Mucosa of descending colon (tissue), 3 donors: ENCODE measurements around the gene OR6F1. TPM values are rescaled to one million over a fixed set of nuclear protein-coding genes. Genes with fewer than 3 reads are reported as not detected.
"Not testable (repeated sequence)": the region's sequence is repeated elsewhere in the genome, so short reads cannot be mapped to it uniquely, and the experiment has no call there.

Experiments
- ATAC-seq: fragments of 200-7000 bp; cut with Tn5 transposase; one replicate; pipeline ENCODE4 v1.9.1; 2020; ENCODE audit warnings: mild to moderate bottlenecking, moderate library complexity
- DNase-seq, 3 donors: peaks; one replicate each; pipeline ENCODE4 v3.0.0-alpha.2; 2020
- H3K36me3 ChIP-seq: fragments of 200-600 bp; one replicate; pipeline ENCODE4 v1.8.0; 2021; ENCODE audit warnings: low read depth, mild to moderate bottlenecking
- H3K4me1 ChIP-seq: fragments of 200-600 bp; one replicate; pipeline ENCODE4 v1.8.0; 2021; ENCODE audit warnings: low read depth, mild to moderate bottlenecking
- H3K4me3 ChIP-seq: fragments of 200-600 bp; one replicate; pipeline ENCODE4 v1.8.0; 2021; ENCODE audit warnings: mild to moderate bottlenecking
- H3K9me3 ChIP-seq: fragments of 200-600 bp; one replicate; pipeline ENCODE4 v1.8.0; 2021; ENCODE audit warnings: mild to moderate bottlenecking
- intact Hi-C, 2 donors: fragments of 100-400 bp; cut with DNase I in 1 of 2; cut with micrococcal nuclease in 1 of 2; formaldehyde crosslinking; loops; one replicate each; pipeline versions ENCODE4 v1.11.0 to v1.11.1; 2022; cut with DNase I, micrococcal nuclease
- total RNA-seq, 3 donors: library from RNA; stranded (reverse); fragmentation: NEBNext Ultra II Directional in 2 of 3; extraction: Animal tissue kit (Norgen Biotek cat#: 25700) in 2 of 3; gene quantifications; one replicate each; pipeline versions ENCODE4 v1.2.1 to v1.2.4, GENCODE V29; 2021 to 2023
- TF ChIP-seq, protein P1 (sequence below): fragments of 200-600 bp; IDR thresholded peaks from one replicate; pipeline ENCODE4 v1.8.0; 2022; ENCODE audit warnings: antibody characterized with exemption, mild to moderate bottlenecking
- donor health status: DM: no; HTN: no; CAD: no; lungs with moderate emphysema.
- donor health status: DM: no; HTN: no; CAD: no.
- donor health status: DM: no; HTN: yes; CAD: no.

The OR6F1 gene
- total RNA-seq, 3 donors from 2014 or later: not detected

DNA sequence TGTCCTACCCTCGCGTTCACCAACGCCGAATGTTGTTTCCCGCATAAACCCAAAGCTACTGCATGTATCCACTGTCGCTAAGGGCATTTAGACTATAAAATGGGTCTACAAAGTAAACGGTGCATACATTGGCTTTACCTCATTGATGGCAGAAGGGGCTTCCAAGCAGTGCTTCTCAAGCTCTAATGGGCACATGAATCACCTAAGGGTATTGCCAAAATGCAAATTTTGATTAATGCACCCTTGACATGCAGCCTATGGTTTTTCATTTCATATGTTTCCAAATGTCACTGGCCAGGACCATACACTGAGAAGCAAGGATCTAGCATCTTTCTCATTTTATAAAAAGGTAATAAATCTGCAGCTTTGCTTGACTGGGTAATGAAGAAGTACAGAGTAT is 2.7 kb downstream of the OR6F1 start:
- intact Hi-C loops: no loop called here
- ATAC-seq (no peak), DNase-seq (no peak)
- TF ChIP-seq, protein P1, sequence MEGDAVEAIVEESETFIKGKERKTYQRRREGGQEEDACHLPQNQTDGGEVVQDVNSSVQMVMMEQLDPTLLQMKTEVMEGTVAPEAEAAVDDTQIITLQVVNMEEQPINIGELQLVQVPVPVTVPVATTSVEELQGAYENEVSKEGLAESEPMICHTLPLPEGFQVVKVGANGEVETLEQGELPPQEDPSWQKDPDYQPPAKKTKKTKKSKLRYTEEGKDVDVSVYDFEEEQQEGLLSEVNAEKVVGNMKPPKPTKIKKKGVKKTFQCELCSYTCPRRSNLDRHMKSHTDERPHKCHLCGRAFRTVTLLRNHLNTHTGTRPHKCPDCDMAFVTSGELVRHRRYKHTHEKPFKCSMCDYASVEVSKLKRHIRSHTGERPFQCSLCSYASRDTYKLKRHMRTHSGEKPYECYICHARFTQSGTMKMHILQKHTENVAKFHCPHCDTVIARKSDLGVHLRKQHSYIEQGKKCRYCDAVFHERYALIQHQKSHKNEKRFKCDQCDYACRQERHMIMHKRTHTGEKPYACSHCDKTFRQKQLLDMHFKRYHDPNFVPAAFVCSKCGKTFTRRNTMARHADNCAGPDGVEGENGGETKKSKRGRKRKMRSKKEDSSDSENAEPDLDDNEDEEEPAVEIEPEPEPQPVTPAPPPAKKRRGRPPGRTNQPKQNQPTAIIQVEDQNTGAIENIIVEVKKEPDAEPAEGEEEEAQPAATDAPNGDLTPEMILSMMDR: no peak
- H3K4me3 ChIP-seq: no peak overlapping the region
- H3K36me3 ChIP-seq: no peaks in the 10 kb centered on the region
- no peaks in the 10 kb centered on the region for H3K9me3 ChIP-seq
- no peaks in the 10 kb centered on the region for H3K4me1 ChIP-seq

DNA sequence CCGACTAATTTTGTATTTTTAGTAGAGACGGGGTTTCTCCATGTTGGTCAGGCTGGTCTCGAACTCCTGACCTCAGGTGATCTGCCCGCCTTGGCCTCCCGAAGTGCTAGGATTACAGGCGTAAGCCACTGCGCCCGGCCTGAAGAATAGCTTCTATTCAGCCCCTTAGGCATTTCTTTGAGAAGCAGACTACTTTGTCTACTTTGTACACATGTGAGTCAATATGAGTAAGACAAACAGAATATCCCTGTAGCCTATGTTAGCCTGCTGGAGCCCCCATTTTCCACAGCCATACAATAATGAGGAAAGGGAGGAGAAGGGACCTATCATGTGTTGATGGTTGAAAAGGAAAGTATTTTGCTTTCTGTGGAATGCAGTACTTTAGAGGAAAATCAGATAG is 5.8 kb downstream of the OR6F1 start:
- H3K36me3 ChIP-seq, H3K9me3 ChIP-seq, H3K4me1 ChIP-seq, intact Hi-C loops, DNase-seq, ATAC-seq, H3K4me3 ChIP-seq: not testable (repeated sequence)

DNA sequence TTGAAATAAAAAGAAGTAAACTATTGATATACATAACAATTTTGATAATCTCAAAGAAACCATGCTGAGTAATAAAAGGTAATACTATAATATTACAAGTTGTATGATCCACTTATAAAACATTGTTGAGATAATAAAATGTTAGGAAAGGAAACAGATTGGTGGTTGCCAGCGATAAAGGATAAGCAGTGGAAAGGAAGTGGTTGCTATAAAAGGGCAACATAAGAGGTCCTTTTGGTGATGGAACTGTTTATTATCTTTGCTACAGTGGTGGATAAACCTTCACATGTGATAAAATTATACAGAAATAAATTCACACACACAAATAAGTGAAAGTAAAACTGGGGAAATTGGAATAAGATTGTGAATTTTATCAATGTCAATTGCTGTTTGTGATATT is 15.1 kb downstream of the OR6F1 start:
- no peak for DNase-seq
- intact Hi-C loops: no loop called here

DNA sequence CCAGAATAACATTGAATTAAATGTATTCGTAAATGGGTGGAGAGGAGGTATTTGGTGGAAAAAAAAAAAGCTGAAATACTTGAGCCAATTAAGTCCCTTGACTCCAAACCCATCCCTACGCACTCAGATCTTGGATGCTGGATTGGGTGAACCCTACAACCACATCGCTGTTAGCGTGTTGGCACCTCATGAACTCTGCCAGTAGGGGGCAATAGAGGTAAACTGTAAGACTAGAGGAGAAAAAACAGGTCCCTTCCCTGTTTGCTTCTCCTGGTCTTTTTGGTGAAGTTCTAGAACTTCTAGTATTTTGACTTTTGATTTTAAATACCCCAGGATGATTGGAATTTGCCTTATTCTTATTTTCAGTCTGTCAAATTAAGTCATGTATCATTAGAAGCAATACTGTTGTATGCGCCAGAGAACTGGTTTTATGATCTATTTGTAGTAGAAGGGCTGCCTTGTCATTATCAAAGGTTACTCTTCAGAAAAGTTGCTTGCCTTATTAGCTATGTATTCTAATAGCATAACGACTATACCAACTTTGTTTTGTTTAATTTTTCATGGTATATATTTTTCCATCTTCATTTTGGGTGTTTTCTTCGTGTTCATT is 35.1 kb downstream of the OR6F1 start:
- Histone ChIP-seq H3K4me1 (no peaks in the 10 kb centered on the region), H3K4me3 (no peak overlapping the region), H3K9me3 (no peaks in the 10 kb centered on the region), H3K36me3 (no peaks in the 10 kb centered on the region)
- peak; percentile 72 for ATAC-seq
- TF ChIP-seq, protein P1: peak; percentile 37
- peak in 2 of 3 donors; percentile 26 to 71 for DNase-seq
- intact Hi-C loops: no loop called here

More for the DNA sequence above, 15.1 kb downstream of the OR6F1 start:
- H3K36me3 ChIP-seq: no peaks in the 10 kb centered on the region
- H3K4me1 ChIP-seq: no peaks in the 10 kb centered on the region
- peaks cover 3% of the 10 kb centered on the region for H3K9me3 ChIP-seq
- TF ChIP-seq, protein P1: no peak
- ATAC-seq: no peak
- H3K4me3 ChIP-seq: no peak overlapping the region

DNA sequence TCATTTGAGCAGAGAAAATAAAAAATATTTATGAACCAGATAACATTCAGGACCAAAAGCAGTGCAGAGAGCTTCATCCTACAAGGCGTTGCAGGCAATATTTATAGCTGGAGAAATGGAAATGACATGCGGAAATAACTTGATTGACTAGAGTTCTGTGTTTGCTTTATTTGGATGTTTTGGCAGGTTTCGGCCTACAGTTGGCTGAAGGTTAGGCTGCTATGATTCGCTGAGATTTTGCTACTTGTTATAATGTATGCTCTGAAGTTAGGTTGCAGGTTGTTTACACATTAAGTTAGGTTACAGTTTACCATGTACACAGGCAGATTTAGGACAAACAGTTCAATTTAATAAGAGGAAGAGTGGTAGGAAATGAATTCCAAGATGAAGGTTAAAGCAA is 36.3 kb downstream of the OR6F1 start:
- Histone ChIP-seq H3K4me1 (no peaks in the 10 kb centered on the region), H3K4me3 (no peak overlapping the region), H3K36me3 (no peaks in the 10 kb centered on the region), H3K9me3 (no peaks in the 10 kb centered on the region)
- no peak for ATAC-seq
- TF ChIP-seq, protein P1: no peak
- intact Hi-C loops: no loop called here
- no peak for DNase-seq

DNA sequence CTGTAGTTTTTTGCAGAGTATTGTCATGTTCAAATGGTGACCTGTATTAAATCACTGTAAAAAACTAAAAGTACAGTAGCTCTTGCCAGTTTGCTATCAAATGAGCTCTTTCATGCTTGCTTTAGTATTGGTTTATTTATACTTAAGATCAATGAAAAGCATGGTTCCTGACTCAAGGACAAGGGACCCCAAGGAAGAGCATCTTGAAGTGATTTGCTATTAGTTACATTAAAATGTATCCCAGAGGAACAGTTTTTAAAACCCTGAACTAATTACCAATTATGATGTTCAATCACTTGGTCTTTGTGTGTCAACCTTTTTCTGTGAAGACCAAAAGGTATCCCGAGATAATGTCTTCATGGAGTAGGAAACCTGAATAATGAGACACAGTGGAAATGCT is 36.8 kb downstream of the OR6F1 start, which contains the start of gene OR13G1:
OR13G1 (minus strand) TSS at position 101 of the 400 bp plus-strand sequence. CDS start 6,698 bp downstream, outside the sequence.
- intact Hi-C loops: no loop called here
- DNase-seq: no peak
- no peaks in the 10 kb centered on the region for H3K9me3 ChIP-seq

More for the DNA sequence above, 36.8 kb downstream of the OR6F1 start, which contains the start of gene OR13G1:
- Histone ChIP-seq H3K4me1 (no peaks in the 10 kb centered on the region), H3K4me3 (no peak within 1 kb of the TSS), H3K36me3 (no peaks in the 10 kb centered on the region)
- TF ChIP-seq, protein P1: no peak
- no peak for ATAC-seq
